A549 (cell line): ENCODE measurements around the gene MBD3. TPM values are rescaled to one million over a fixed set of nuclear protein-coding genes. Genes with fewer than 3 reads are reported as not detected.

Experiments
- ATAC-seq, 2 experiments: fragments of 200-7000 bp in 1 of 2; fragments of >200 bp in 1 of 2; cut with Nextera tagmentation in 1 of 2; cut with Tn5 transposase in 1 of 2; 3 replicates each; pipeline versions ENCODE4 v1.8.0 to v1.9.1; 2018 to 2020; ENCODE audit warnings: mild to moderate bottlenecking in 1 of 2, moderate library complexity in 1 of 2
- CTCF ChIA-PET: fragments of 300-600 bp; sonication (Branson Sonifier 250); formaldehyde crosslinking; extraction: SDS; loops from one replicate; lab custom pipeline; 2021; ENCODE audit warnings: antibody characterized with exemption, inconsistent platforms; lab: Yijun Ruan, JAX
- POLR2A ChIA-PET: fragments of 350-600 bp; formaldehyde crosslinking; extraction: SDS; loops from one replicate; lab custom pipeline; 2021; ENCODE audit warnings: antibody characterized with exemption, inconsistent platforms; lab: Yijun Ruan, JAX
- DNase-seq, 2 experiments: peaks; one replicate each; pipeline versions ENCODE4 v3.0.0 to v3.0.0-alpha.2; 2011 to 2016; ENCODE audit warnings: low read depth in 1 of 2, low spot score in 1 of 2
- FAIRE-seq: peaks from 2 replicates; lab custom pipeline; 2011; peaks lifted over from hg19 to GRCh38; lab: Jason Lieb, UNC
- H3K27ac ChIP-seq, 2 experiments: fragments of >200 bp; sonication (Bioruptor Twin); formaldehyde crosslinking; 3 replicates each; pipeline ENCODE4 v1.5.1; 2016 to 2017
- H3K4me1 ChIP-seq: fragments of >200 bp; sonication (Bioruptor Twin); formaldehyde crosslinking; 3 replicates; pipeline ENCODE4 v1.6.1; 2016
- H3K4me2 ChIP-seq: fragments of >200 bp; sonication (Bioruptor Twin); formaldehyde crosslinking; 3 replicates; pipeline ENCODE4 v1.6.1; 2016
- H3K4me3 ChIP-seq: fragments of >200 bp; sonication (Bioruptor Twin); formaldehyde crosslinking; 3 replicates; pipeline ENCODE4 v1.5.1; 2016
- H3K9me3 ChIP-seq: fragments of >200 bp; sonication (Bioruptor Twin); formaldehyde crosslinking; 3 replicates; pipeline ENCODE4 v1.6.1; 2016
- ATOH8 ChIP-seq: fragments of 250-450 bp; sonication (Bioruptor Pico); IDR thresholded peaks from 2 replicates; pipeline ENCODE4 v1.5.0; 2020; ENCODE audit warnings: low read depth, mild to moderate bottlenecking, moderate library complexity
- CHD4 ChIP-seq: fragments of 200-600 bp; sonication (generic); IDR thresholded peaks from 2 replicates; pipeline ENCODE4 v1.6.1; 2016; ENCODE audit warnings: antibody characterized with exemption, mild to moderate bottlenecking, borderline replicate concordance
- EHMT2 ChIP-seq: fragments of 200-600 bp; sonication (generic); IDR thresholded peaks from 2 replicates; pipeline ENCODE4 v1.6.1; 2016; ENCODE audit warnings: antibody characterized with exemption, low read depth, mild to moderate bottlenecking, moderate library complexity
- FOSB ChIP-seq: fragments of 250-450 bp; sonication (Bioruptor Pico); IDR thresholded peaks from 2 replicates; pipeline ENCODE4 v1.5.0; 2020; ENCODE audit warnings: mild to moderate bottlenecking, moderate library complexity
- FOXS1 ChIP-seq: fragments of 250-450 bp; sonication (Bioruptor Pico); IDR thresholded peaks from 2 replicates; pipeline ENCODE4 v1.5.0; 2020; ENCODE audit warnings: mild to moderate bottlenecking, moderate library complexity
- HOXB13 ChIP-seq: fragments of 250-450 bp; sonication (Bioruptor Pico); IDR thresholded peaks from 2 replicates; pipeline ENCODE4 v1.5.0; 2020; ENCODE audit warnings: low read depth, mild to moderate bottlenecking, moderate library complexity
- JUN ChIP-seq, 2 experiments: fragments of >200 bp; sonication (Bioruptor Twin); formaldehyde crosslinking; IDR thresholded peaks; 2 replicates in 1 of 2; 3 replicates in 1 of 2; pipeline ENCODE4 v1.6.1; 2016 to 2017
- JUNB ChIP-seq: fragments of >200 bp; sonication (Bioruptor Twin); formaldehyde crosslinking; IDR thresholded peaks from 2 replicates; pipeline ENCODE4 v1.6.1; 2016
- KDM5A ChIP-seq: fragments of 200-600 bp; sonication (generic); IDR thresholded peaks from 2 replicates; pipeline ENCODE4 v1.6.1; 2016; ENCODE audit warnings: antibody characterized with exemption, mild to moderate bottlenecking
- MAX ChIP-seq: IDR thresholded peaks from 2 replicates; pipeline ENCODE4 v1.6.1; 2012
- MAZ ChIP-seq: fragments of 150-350 bp; IDR thresholded peaks from 2 replicates; pipeline ENCODE4 v1.6.1; 2014; ENCODE audit warnings: antibody characterized with exemption, low read depth, low read length, borderline replicate concordance
- MYC ChIP-seq: IDR thresholded peaks from 2 replicates; pipeline ENCODE4 v1.6.1; 2012; ENCODE audit warnings: mild to moderate bottlenecking, inconsistent platforms, low read length, improper control_type of control experiment, borderline replicate concordance
- NR3C1 ChIP-seq: fragments of >200 bp; sonication (Bioruptor Twin); formaldehyde crosslinking; IDR thresholded peaks from 3 replicates; pipeline ENCODE4 v1.6.1; 2017
- POLR2A ChIP-seq: IDR thresholded peaks from 2 replicates; pipeline ENCODE4 v1.6.1; 2012; ENCODE audit warnings: mild to moderate bottlenecking, low read length
- RFX5 ChIP-seq: fragments of 450-650 bp; IDR thresholded peaks from 2 replicates; pipeline ENCODE4 v1.7.1; 2014; ENCODE audit warnings: antibody characterized with exemption, mild to moderate bottlenecking, moderate library complexity
- RNF2 ChIP-seq: fragments of 200-600 bp; sonication (generic); IDR thresholded peaks from 2 replicates; pipeline ENCODE4 v1.6.1; 2016; ENCODE audit warnings: low read depth, mild to moderate bottlenecking, antibody characterized with exemption, moderate library complexity, borderline replicate concordance
- SREBF2 ChIP-seq: fragments of 450-650 bp; IDR thresholded peaks from 2 replicates; pipeline ENCODE4 v1.6.1; 2014; ENCODE audit warnings: mild to moderate bottlenecking, moderate library complexity
- TFCP2L1 ChIP-seq: fragments of 250-450 bp; sonication (Bioruptor Pico); IDR thresholded peaks from 2 replicates; pipeline ENCODE4 v1.5.0; 2021; ENCODE audit warnings: mild to moderate bottlenecking
- ZFP36 ChIP-seq: fragments of 450-650 bp; IDR thresholded peaks from 2 replicates; pipeline ENCODE4 v1.6.1; 2014; ENCODE audit warnings: borderline replicate concordance; ENCODE audit not compliant: partially characterized antibody
- ZNF302 ChIP-seq: fragments of 250-450 bp; sonication (Bioruptor Pico); IDR thresholded peaks from 2 replicates; pipeline ENCODE4 v1.9.0; 2021; ENCODE audit warnings: inconsistent platforms, mild to moderate bottlenecking, moderate library complexity
- ZSCAN20 ChIP-seq: fragments of 250-450 bp; sonication (Bioruptor Pico); IDR thresholded peaks from 2 replicates; pipeline ENCODE4 v1.8.0; 2022; ENCODE audit warnings: mild to moderate bottlenecking, moderate library complexity
- whole genome bisulfite sequencing: methylation state at CpG from one replicate; pipeline ENCODE4 v1.1.6; 2017; ENCODE audit errors: missing lambda C conversion rate; 5-methylcytosine and 5-hydroxymethylcytosine counted together
- polyA plus RNA-seq, 4 experiments: library from polyadenylated mRNA; depleted of rRNA in 3 of 4; stranded (reverse); fragments of >200 nt; fragmentation: RNase III in 1 of 4; extraction: RNeasy Plus Mini Kit Qiagen cat#74134 plus additional on column Dnase treatment in 1 of 4; gene quantifications; 2 replicates in 3 of 4; 3 replicates in 1 of 4; pipeline ENCODE4 v1.2.3, GENCODE V29; 2011 to 2017

MBD3 gene
- polyA plus RNA-seq, 2 of the 4 experiments (the other 2 are of a cell fraction): 22.7 to 41.4 TPM

GRCh38 chr19:1613146-1613545, 20.5 kb upstream of the MBD3 start (continued):
- no peak for TF ChIP-seq FOSB (CRISPR knock-in tag)
- TF ChIP-seq EHMT2: no peak
- no peak for TF ChIP-seq HOXB13 (CRISPR knock-in tag)

- WGBS: 97% methylated on average over 26 of the region's 39 CpGs
- H3K4me3 ChIP-seq: no peak overlapping the region
- peaks cover 5% of the 10 kb centered on the region; the same call in 1 of the 3 replicates for H3K4me1 ChIP-seq
- CTCF ChIA-PET: interaction anchor here (1.2 to 1.6 kb wide), 3 partner anchors 22 to 213 kb away, joined by 3 to 6 read pairs (median 4); no protein-coding TSS in a partner anchor
- H3K4me2 ChIP-seq: no peak overlapping the region
- H3K27ac ChIP-seq: no peak overlapping the region
- no peak for FAIRE-seq
- no peak for ATAC-seq
- TF ChIP-seq CHD4 (no peak), MYC (no peak), MAX (no peak), KDM5A (no peak)
- no peak for DNase-seq
- POLR2A ChIA-PET: no interaction called here
- no peaks in the 10 kb centered on the region for H3K9me3 ChIP-seq
These were observed 19.7 kb upstream of the MBD3 start for GRCh38 chr19:1612114-1613086.

- ChIA-PET CTCF (interaction anchor here (0.7 to 1.2 kb wide), 2 partner anchors 13 to 171 kb away, joined by 3 to 5 read pairs; no protein-coding TSS in a partner anchor), POLR2A (no interaction called here)
- FAIRE-seq (no peak), ATAC-seq (no peak), DNase-seq (no peak)
- Histone ChIP-seq H3K27ac (no peak overlapping the region), H3K4me1 (peaks cover 9% of the 10 kb centered on the region), H3K9me3 (no peaks in the 10 kb centered on the region), H3K4me3 (no peak overlapping the region), H3K4me2 (no peak overlapping the region)
- no peak for TF ChIP-seq MAZ
- TF ChIP-seq RFX5: no peak
- no peak for TF ChIP-seq TFCP2L1 (CRISPR knock-in tag)
- TF ChIP-seq JUN (IDR thresholded peaks at IDR 0.05): no peak
- TF ChIP-seq SREBF2: no peak
- no peak for TF ChIP-seq POLR2A
- no peak for TF ChIP-seq RNF2
- no peak for TF ChIP-seq ZFP36
- no peak for TF ChIP-seq JUNB
- TF ChIP-seq FOXS1: no peak
- TF ChIP-seq NR3C1: no peak
- TF ChIP-seq ZSCAN20 (CRISPR knock-in tag): no peak
- TF ChIP-seq CHD4: no peak
- no peak for TF ChIP-seq ATOH8 (CRISPR knock-in tag)
- WGBS: 100% methylated on average over 6 of the region's 15 CpGs
These were observed 18.7 kb upstream of the MBD3 start for GRCh38 chr19:1611353-1611752.

- no peaks in the 10 kb centered on the region for H3K9me3 ChIP-seq
- CTCF ChIA-PET: interaction anchor here (1.2 kb wide), 1 partner anchor 172 kb away, joined by 5 read pairs; no protein-coding TSS in a partner anchor
- no peak overlapping the region for H3K4me2 ChIP-seq
- TF ChIP-seq JUN (IDR thresholded peaks at IDR 0.05) (no peak), ZNF302 (CRISPR knock-in tag) (no peak), MAX (no peak), KDM5A (no peak), MAZ (no peak), RFX5 (no peak)
- ATAC-seq: no peak
- H3K4me1 ChIP-seq: peaks cover 13% of the 10 kb centered on the region
- no peak overlapping the region for H3K27ac ChIP-seq
- 78% methylated on average over 6 of the region's 11 CpGs for WGBS
- POLR2A ChIA-PET: no interaction called here
- H3K4me3 ChIP-seq: no peak overlapping the region
- no peak for FAIRE-seq
- DNase-seq: no peak
These were observed 17.9 kb upstream of the MBD3 start for GRCh38 chr19:1610579-1610978.
